CD14-positive monocyte (primary cell): ENCODE data around the gene DGKI. TPM values are rescaled to one million over a fixed set of nuclear protein-coding genes. Genes with fewer than 3 reads are reported as not detected.

Experiments used
- DNase-seq, 3 donors: peaks; one replicate each; pipeline ENCODE4 v3.0.0-alpha.2; 2011 to 2022
- H2AFZ ChIP-seq: 2 replicates; pipeline ENCODE4 v1.6.0; 2012; ENCODE audit warnings: mild to moderate bottlenecking, low read depth, low read length, inconsistent platforms; ENCODE audit not compliant: insufficient read depth, poor library complexity, severe bottlenecking
- H3K27ac ChIP-seq, 2 donors: 1 replicate in 1 of 2; 2 replicates in 1 of 2; pipeline ENCODE4 v1.5.1; 2012 to 2013; ENCODE audit warnings: low read length in 2 of 2, control low read depth in 1 of 2, inconsistent platforms in 1 of 2, low read depth in 1 of 2, mild to moderate bottlenecking in 1 of 2
- H3K27me3 ChIP-seq, 2 donors: one replicate each; pipeline versions ENCODE4 v1.6.0 to v1.6.1; 2011 to 2013; ENCODE audit warnings: low read length in 2 of 2; ENCODE audit not compliant: control insufficient read depth in 2 of 2, insufficient read depth in 2 of 2
- H3K36me3 ChIP-seq, 2 donors: replicated peaks in 1 of 2; 1 replicate in 1 of 2; 2 replicates in 1 of 2; pipeline versions ENCODE4 v1.5.1 to v1.6.1; 2012 to 2013; ENCODE audit warnings: low read length in 2 of 2, control low read depth in 1 of 2, inconsistent platforms in 1 of 2, mild to moderate bottlenecking in 1 of 2; ENCODE audit not compliant: insufficient read depth in 2 of 2, control insufficient read depth in 1 of 2
- H3K4me1 ChIP-seq, 2 donors: 1 replicate in 1 of 2; 2 replicates in 1 of 2; pipeline versions ENCODE4 v1.5.1 to v1.6.1; 2012 to 2013; ENCODE audit warnings: low read length in 2 of 2, control low read depth in 1 of 2, inconsistent platforms in 1 of 2, mild to moderate bottlenecking in 1 of 2, moderate library complexity in 1 of 2; ENCODE audit not compliant: insufficient read depth in 2 of 2, control insufficient read depth in 1 of 2
- H3K4me2 ChIP-seq: replicated peaks from 2 replicates; pipeline ENCODE3; 2012; ENCODE audit warnings: low read length, moderate library complexity, mild to moderate bottlenecking; ENCODE audit not compliant: poor library complexity, severe bottlenecking; ENCODE audit errors: extremely low read depth
- H3K4me3 ChIP-seq, 3 experiments: fragments of 200-600 bp in 1 of 3; sonication (generic) in 1 of 3; replicated peaks in 1 of 3; 1 replicate in 2 of 3; 2 replicates in 1 of 3; pipeline ENCODE4 v1.5.1; 2011 to 2013; ENCODE audit warnings: low read length in 3 of 3, mild to moderate bottlenecking in 3 of 3, control low read depth in 2 of 3, low read depth in 2 of 3, inconsistent platforms in 1 of 3, moderate library complexity in 1 of 3
- H3K79me2 ChIP-seq: 2 replicates; pipeline ENCODE4 v1.6.0; 2012; ENCODE audit warnings: mild to moderate bottlenecking, control low read depth, inconsistent platforms, low read length, moderate library complexity; ENCODE audit not compliant: insufficient read depth
- H3K9ac ChIP-seq: 2 replicates; pipeline ENCODE4 v1.6.0; 2017; ENCODE audit warnings: low read length, mild to moderate bottlenecking; ENCODE audit not compliant: insufficient read depth, poor library complexity, severe bottlenecking
- H3K9me3 ChIP-seq, 2 donors: replicated peaks in 1 of 2; 1 replicate in 1 of 2; 2 replicates in 1 of 2; pipeline versions ENCODE4 v1.5.1 to v1.6.1; 2012 to 2013; ENCODE audit warnings: low read length in 2 of 2, control low read depth in 1 of 2; ENCODE audit not compliant: control insufficient read depth in 1 of 2, insufficient read depth in 1 of 2
- H4K20me1 ChIP-seq: 2 replicates; pipeline ENCODE4 v1.6.0; 2012; ENCODE audit warnings: mild to moderate bottlenecking, low read length, control low read depth, moderate library complexity; ENCODE audit not compliant: insufficient read depth
- H3K27ac Mint-ChIP-seq, 7 donors: one replicate each; pipeline ENCODE4 v1.8.0; 2020; ENCODE audit warnings: mild to moderate bottlenecking in 7 of 7, mixed read lengths in 7 of 7, moderate library complexity in 6 of 7, inconsistent platforms in 2 of 7
- H3K27me3 Mint-ChIP-seq, 3 donors: one replicate each; pipeline ENCODE4 v1.8.0; 2021 to 2022; ENCODE audit warnings: low read depth in 3 of 3, mild to moderate bottlenecking in 3 of 3, mixed read lengths in 3 of 3, moderate library complexity in 3 of 3, inconsistent platforms in 1 of 3
- H3K36me3 Mint-ChIP-seq, 2 donors: one replicate each; pipeline ENCODE4 v1.8.0; 2020; ENCODE audit warnings: mixed read lengths in 2 of 2, inconsistent platforms in 1 of 2, mild to moderate bottlenecking in 1 of 2
- H3K4me1 Mint-ChIP-seq: one replicate; pipeline ENCODE4 v1.8.0; 2020; ENCODE audit warnings: mild to moderate bottlenecking, mixed read lengths
- H3K4me3 Mint-ChIP-seq, 2 donors: one replicate each; pipeline ENCODE4 v1.8.0; 2020; ENCODE audit warnings: mild to moderate bottlenecking in 2 of 2, mixed read lengths in 2 of 2, moderate library complexity in 1 of 2
- H3K9me3 Mint-ChIP-seq, 7 donors: one replicate each; pipeline ENCODE4 v1.8.0; 2020 to 2022; ENCODE audit warnings: mixed read lengths in 7 of 7, mild to moderate bottlenecking in 6 of 7, moderate library complexity in 6 of 7, inconsistent platforms in 2 of 7
- CTCF ChIP-seq: fragments of 200-600 bp; IDR thresholded peaks from one replicate; pipeline ENCODE4 v1.8.0; 2022; ENCODE audit warnings: antibody characterized with exemption, mild to moderate bottlenecking
- WGBS: methylation state at CpG from one replicate; pipeline ENCODE4 v1.1.5; 2013; ENCODE audit warnings: missing lambda C conversion rate; ENCODE audit not compliant: insufficient coverage; 5-methylcytosine and 5-hydroxymethylcytosine counted together
- intact Hi-C, 2 donors: fragments of 100-400 bp; cut with micrococcal nuclease; formaldehyde crosslinking; loops; one replicate each; pipeline versions ENCODE4 v1.15.0 to v1.15.1; 2023
- polyA plus RNA-seq, 3 donors: library from polyadenylated mRNA; depleted of rRNA in 1 of 3; unstranded in 2 of 3; stranded (reverse) in 1 of 3; fragments of 300-500 nt in 2 of 3; fragments of >200 nt in 1 of 3; fragmentation: Illumina TruSeq in 2 of 3; gene quantifications; 1 replicate in 2 of 3; 2 replicates in 1 of 3; pipeline ENCODE4 v1.2.3, GENCODE V29; 2012 to 2021

The DGKI gene
- polyA plus RNA-seq, 3 donors, result not detected

- Mint-ChIP-seq H3K36me3 (no peaks in the 10 kb centered on the region), H3K27me3 (no peaks in the 10 kb centered on the region), H3K4me1 (no peaks in the 10 kb centered on the region), H3K4me3 (no peak overlapping the region), H3K27ac (no peak overlapping the region), H3K9me3 (peaks cover 0 to 11% (median 2%) of the 10 kb centered on the region in 7 donors)
- no peak for TF ChIP-seq CTCF
- H3K27me3 ChIP-seq, result no peaks in the 10 kb centered on the region
- no peaks in the 10 kb centered on the region for H3K4me1 ChIP-seq
- no peak overlapping the region for H3K27ac ChIP-seq
- no peak overlapping the region for H3K4me2 ChIP-seq
- H3K4me3 ChIP-seq, result no peak overlapping the region
- H3K79me2 ChIP-seq, result no peaks in the 10 kb centered on the region
- H3K9me3 ChIP-seq, result peaks cover 4 to 6% of the 10 kb centered on the region in 2 donors
- H3K9ac ChIP-seq, result no peak overlapping the region
- 67% methylated on average over 5 of the region's 7 CpGs for WGBS
- no peak for DNase-seq
- no peak overlapping the region for H2AFZ ChIP-seq
- no peaks in the 10 kb centered on the region for H3K36me3 ChIP-seq
- intact Hi-C loops, result no loop called here
- no peaks in the 10 kb centered on the region for H4K20me1 ChIP-seq
Observed at GRCh38 chr7:137399827-137400823, 446.6 kb downstream of the DGKI start.

GRCh38 chr7:137396051-137396450, 450.7 kb downstream of the DGKI start:
- no peaks in the 10 kb centered on the region for H3K36me3 Mint-ChIP-seq
- intact Hi-C loops, result no loop called here
- TF ChIP-seq CTCF, result no peak
- no peak overlapping the region for H3K4me3 ChIP-seq
- no peaks in the 10 kb centered on the region for H3K4me1 Mint-ChIP-seq
- peaks cover 4 to 10% of the 10 kb centered on the region in 2 donors for H3K9me3 ChIP-seq
- H2AFZ ChIP-seq, result no peak overlapping the region
- no peak overlapping the region for H3K27ac ChIP-seq
- no peak for DNase-seq
- H4K20me1 ChIP-seq, result no peaks in the 10 kb centered on the region
- no peak overlapping the region for H3K27ac Mint-ChIP-seq
- H3K27me3 ChIP-seq, result no peaks in the 10 kb centered on the region
- no peaks in the 10 kb centered on the region for H3K36me3 ChIP-seq
- no peak overlapping the region for H3K4me2 ChIP-seq
- H3K4me1 ChIP-seq, result no peaks in the 10 kb centered on the region
- H3K9me3 Mint-ChIP-seq, result peaks cover 0 to 15% (median 4%) of the 10 kb centered on the region in 7 donors
- no peaks in the 10 kb centered on the region for H3K79me2 ChIP-seq
- H3K9ac ChIP-seq, result no peak overlapping the region
- no peak overlapping the region for H3K4me3 Mint-ChIP-seq
- WGBS, result 83% methylated on average over 2 of the region's 4 CpGs
- H3K27me3 Mint-ChIP-seq, result peaks cover 0 to 1% (median 0%) of the 10 kb centered on the region in 3 donors
